ENCODE results near the gene TIAM2.
A peak's percentile ranks its signal among the peaks of the same experiment; 100 is the strongest.

TIAM2 gene

DNA sequence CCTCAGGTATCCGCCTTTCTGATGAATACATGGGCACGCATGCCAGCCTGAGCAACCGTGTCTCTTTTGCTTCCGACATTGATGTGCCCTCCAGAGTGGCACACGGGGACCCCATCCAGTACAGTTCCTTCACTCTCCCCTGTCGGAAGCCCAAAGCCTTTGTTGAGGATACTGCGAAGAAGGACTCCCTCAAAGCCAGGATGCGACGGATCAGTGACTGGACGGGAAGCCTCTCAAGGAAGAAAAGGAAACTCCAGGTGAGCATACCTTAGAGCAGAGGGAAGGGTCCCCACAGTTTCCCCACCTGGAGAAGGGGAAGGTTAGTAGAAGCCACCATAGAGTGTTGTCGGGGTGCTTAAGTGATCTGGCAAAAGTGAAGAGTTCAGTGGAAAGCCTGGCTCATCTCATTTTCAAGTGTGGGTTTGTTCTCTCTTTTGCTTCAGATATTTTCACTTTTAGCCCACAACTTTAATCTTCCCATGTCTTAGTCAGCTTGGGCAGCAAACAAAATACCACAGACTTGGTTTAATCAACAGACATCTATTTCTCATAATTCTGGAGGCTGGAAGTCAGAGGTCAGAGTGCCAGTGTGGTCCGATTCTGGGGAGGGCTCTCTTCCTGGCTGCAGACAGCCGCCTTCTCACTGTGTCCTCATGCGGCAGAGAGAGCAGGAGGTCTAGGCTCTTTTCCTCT, 135.2 kb downstream of the TIAM2 start:
- DNase-seq, result no peak

DNA sequence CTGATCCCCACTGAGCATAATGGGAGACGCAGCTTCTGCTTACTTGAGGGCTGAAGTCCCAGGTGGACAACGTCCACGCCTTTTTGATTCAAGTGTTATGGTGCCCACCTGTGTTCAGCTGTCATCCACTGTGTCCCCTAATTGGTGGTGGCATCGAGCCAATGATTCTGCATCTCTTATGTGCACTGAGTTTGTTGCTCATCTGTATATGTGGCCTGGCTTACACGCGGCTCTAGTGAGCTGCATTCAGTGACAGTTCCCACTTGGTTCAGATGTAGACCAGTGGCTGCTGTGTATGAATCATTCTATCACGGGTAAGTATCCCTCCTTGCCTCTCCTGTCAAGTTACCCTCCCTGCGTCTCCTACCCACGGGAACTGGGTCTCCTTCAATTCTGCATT, 137.5 kb downstream of the TIAM2 start:
- no peak for DNase-seq

- DNase-seq, result no peak
Observed at GRCh38 chr6:155141002-155141401, 145.9 kb downstream of the TIAM2 start.

DNA sequence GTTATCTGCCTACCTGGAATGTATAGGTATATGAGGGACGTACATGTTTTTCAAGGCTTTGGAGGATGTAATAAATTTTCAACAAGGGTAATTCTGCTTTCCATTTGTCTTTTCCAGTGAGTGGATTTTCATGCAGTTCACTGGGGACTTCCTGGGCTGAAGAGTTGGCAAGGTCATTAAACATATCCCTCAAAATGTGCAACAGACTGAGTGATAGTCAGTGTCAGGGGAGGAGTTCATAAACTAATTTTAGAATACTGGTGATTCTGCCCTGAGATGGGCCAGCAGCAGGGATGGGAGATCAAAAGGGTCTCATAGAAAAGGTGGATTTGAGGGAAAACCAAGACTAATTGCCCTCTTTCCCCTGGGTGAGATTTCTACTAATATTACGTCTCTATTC, 146.4 kb downstream of the TIAM2 start:
- DNase-seq, result no peak

DNA sequence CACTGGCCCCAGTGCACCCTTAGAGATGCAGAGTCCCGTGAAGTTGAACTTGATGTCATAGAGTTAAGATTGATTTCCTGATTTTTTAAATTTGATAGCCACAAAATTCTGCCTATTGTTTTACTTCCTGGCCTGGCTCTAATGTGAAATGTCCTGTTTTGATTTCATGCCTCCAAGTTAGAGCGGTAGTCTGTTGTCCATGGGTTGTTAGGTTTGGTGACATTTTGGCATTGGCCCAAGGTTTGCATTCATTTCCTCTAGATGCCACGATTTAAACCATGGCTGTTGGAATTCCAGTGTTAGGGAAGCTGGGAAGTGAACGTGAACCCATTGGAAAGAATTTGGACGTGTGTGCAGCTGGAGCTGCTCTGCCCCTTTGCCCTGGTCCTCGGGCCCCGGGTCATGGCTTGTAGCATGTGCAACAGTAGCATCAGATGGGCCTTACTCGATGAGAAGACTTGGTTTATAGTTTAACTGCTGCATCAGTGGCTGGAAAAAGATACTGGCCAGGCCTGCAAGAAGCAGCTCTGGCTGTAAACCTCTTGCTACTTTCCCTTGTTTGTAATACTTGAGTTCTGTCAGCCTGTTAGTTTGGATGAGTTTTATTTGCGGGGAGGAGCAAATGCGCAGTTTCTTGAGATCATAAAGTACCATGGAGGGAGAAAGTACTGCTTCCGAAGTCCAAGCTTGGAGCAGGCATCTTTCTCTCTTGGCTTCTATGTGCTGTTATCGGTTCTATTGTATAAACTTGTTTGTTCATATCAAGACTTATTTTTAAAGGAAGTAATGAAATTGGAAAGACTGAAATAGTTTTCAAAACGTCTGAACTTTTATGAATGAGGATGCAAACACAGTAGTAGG, 147.3 kb downstream of the TIAM2 start:
- no peak for DNase-seq

DNA sequence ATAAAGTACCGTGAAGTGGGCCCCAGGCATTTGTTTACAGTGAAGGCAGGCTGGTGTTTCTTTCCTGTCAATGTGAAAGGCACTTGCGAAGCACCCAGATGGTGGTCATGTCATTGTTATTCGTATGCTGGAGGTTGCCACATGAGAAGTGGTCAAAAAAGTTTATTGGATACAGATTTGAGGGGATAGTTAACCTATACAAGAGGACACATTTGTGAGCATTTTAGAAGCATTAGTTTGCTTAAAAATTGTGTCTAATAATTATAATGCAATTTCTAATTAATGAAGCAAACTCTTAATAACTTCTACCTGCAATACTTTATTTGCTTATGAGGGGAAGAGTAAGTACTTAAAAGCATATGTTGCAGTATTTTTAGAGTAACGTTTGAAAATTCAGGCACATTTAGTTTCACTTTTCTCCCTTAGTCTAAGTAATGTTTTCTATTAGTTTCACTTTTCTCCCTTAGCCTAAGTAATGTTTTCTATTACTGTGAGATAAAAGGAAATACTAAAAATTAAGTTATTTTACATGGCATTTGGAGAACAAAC, 148.0 kb downstream of the TIAM2 start:
- DNase-seq, result no peak

DNA sequence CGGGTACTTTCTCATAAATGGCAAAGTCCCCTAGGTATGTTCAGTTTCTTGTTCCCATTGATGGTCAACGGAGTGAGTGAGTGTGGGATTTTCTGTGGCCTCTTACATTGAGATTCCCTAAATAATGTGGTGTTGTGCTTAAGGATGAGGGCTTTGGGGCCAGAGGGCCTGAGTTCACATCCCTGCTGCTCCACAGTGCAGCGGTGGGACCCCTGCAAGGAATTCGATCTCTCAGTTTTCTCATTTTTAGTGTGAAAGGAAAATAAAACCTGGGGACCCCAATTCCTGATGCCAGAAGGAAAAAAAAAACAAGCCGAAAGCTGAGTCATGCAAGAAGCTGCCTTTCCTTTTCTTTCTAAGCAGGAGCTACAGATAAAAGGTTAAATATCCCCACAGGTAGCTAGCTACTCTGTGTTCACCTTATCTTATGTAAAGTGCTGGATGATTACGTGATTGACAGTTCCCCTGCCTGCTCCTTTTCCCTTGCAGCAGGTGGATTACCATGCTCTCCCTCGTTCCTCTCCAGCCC, 148.5 kb downstream of the TIAM2 start:
- DNase-seq, result no peak

DNA sequence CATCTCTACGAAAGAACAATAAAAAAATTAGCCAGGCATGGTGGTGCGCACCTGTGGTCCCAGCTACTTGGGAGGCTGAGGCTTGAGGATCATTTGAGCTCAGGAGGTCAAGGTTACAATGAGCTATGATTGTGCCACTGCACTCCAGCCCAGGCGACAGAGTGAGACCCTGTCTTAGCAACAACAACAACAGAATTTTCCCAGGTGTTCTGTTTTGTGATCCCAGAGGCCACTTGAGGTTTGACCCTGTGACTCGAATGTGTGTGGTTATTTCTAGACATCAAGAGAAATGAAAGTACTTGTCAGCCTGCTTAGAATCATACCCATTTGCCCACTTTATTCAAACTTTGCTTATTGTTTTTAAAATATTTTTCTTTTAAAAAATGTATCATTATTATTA, 151.1 kb downstream of the TIAM2 start:
- no peak for DNase-seq

GRCh38 chr6:155147958-155148663, 153.0 kb downstream of the TIAM2 start:
- DNase-seq, result no peak

DNA sequence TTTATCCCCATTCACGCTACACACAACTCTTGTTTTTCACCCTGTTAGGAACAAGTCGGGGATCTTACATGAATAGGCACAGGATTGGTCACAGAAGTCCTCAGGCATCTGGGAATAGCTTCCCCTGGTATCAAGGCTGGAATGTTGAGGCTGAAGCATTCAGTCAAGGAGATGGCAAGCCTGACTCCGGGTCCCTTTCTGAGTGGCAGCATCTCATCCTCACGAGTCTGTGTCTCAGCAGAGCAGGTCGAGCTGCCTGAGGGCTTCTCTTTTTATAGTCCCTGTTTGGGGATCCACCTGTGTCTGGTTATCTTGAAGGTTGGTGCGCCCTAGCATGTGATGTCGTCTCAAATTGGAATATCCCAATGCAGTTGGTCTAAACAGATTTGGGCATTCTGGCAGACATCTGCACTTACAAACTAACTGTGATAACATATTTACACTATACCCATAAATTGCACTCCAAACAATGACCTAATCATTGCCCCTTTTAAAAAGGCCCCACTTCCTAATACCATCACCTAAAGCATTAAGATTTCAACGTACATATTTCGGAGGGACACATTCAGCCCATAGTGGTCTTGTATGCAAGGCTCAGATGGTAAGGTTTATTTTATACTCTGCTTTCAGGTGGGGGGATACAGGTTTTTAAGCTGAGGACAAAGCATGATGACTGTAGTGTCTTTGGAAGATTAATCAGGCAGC, 156.0 kb downstream of the TIAM2 start:
- no peak for DNase-seq

GRCh38 chr6:155152211-155153076, 157.3 kb downstream of the TIAM2 start:
- DNase-seq, result no peak

- DNase-seq, result peak; percentile 86
Observed at GRCh38 chr6:155154158-155154830, 159.2 kb downstream of the TIAM2 start.

DNA sequence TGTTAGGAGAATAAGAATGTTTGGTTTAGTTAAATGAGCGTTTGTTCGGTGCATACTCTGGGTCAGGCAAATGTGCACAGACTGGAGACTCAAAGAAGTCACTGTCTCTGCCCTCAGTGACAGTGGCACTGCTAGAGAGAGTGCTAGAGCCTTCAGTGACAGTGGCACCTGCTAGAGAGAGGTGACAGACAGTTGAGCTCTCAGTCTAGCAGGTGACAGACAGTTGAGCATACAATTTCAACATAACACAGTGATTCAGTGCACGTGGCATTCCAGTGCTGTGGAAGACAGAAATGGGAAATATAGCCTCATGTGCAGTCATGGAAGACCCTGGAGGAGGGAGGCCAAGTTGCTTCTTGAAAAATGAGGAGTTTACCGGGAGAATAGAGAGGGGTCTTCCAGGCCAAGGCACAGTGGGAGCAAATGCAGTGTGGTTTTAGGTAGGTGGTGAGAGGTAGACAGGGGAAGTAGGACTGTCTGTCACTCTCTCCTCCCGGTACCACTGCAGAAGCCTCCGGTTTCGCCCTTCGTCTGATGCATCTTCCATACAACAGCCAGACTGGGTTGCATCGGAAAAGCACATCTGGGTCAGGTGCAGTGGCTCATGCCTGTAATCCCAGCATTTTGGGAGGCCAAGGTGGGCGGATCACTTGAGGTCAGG, 160.8 kb downstream of the TIAM2 start:
- no peak for DNase-seq

DNA sequence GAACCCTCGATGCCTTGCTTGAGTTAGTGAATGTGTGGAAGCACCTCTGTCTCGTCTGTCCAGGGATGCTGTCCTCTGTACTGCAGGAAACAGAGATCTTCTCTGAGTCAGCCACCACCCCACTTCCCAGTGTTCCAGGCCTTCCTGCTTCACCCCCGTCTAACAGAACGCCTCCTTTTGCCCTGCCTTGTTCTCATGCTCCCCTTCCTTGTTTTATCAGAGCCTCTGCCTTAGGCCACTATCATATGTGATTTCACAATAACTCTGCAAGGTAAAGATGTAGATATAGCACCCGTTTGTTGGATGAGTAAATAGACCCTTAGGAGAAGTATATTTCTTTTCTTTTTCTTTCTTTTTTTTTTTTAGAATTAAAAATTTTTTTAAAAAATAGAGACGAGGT, 162.0 kb downstream of the TIAM2 start:
- no peak for DNase-seq

- no peak for DNase-seq
Observed at GRCh38 chr6:155158030-155158843, 163.1 kb downstream of the TIAM2 start.

DNA sequence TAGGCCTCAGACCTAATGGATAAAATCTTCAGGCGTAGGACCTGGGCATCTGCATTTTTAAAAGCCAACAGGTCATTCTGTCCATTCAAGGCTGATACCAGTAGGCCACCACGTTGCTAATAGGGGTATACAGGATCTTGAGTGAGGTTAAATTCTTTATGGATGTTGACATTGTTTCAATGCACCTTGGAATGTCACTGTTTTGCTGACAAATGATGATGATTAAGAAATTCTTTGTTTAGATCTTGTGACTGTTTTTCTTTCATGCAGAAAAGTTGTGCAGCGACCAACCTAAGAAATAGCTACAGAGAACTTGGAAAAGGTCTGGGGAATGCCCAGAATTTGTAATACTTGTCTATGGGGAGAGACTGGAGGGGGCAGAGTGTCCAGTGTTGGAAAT, 167.6 kb downstream of the TIAM2 start:
- DNase-seq, result no peak

- DNase-seq, result no peak
Observed at GRCh38 chr6:155163601-155164000, 168.5 kb downstream of the TIAM2 start.

DNA sequence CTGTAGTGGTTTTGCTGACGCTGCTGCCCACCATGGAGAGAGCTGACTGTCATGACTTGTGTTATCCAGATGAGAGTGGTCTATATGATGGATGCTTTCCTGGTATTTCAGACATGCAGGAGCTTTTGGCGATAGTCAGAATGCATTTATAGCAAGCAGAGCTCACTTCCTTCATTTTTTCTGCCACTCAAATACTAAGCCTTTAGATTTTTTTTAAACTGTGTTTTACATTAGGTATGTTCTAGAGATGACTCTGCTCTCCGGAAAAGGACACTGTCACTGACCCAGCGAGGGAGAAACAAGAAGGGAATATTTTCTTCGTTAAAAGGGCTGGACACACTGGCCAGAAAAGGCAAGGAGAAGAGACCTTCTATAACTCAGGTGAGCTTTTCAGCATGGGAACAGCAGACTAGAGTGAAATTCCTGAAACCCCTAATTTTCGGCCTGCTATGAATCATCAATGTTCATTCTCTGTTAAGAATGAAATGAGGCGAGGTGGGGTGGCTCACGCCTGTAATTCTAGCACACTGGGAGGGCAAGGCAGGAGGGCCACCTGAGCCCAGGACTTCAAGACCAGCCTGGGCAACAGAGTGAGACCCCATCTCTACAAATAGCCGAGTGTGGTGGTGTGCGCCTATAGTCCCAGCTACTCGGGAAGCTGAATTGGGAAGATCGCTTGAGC, 170.1 kb downstream of the TIAM2 start:
- DNase-seq, result no peak

DNA sequence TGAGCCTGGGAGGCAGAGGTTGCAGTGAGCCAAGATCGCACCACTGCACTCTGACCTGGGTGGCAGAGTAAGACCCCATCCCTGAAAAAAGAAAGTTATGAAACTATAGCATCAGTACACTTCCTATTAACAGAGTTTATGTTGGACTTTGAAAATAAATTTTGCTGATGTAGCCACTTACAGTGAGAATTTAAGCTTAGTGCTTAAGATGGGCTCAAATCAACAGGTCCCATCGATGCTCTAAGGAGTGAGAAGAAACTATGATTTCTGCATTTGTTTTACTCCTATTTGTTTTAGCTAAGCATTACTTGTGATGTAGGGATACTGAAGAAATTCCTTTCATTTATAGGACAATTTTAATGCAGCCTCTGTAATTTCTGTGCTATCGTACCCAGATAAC, 175.4 kb downstream of the TIAM2 start:
- no peak for DNase-seq

Measured in fibroblast of skin of abdomen (primary cell).